HEK293T (cell line): Measurements from ENCODE around the gene ZDHHC14.
"Not testable (repeated sequence)": the region's sequence is repeated elsewhere in the genome, so short reads cannot be mapped to it uniquely, and the experiment has no call there.

Experiments used
- CTCF ChIA-PET: fragments of 350-600 bp; formaldehyde crosslinking; extraction: SDS; loops from one replicate; lab custom pipeline; 2021; ENCODE audit warnings: antibody characterized with exemption, inconsistent platforms; lab: Yijun Ruan, JAX
- POLR2A ChIA-PET: fragments of 350-600 bp; formaldehyde crosslinking; extraction: SDS; loops from one replicate; lab custom pipeline; 2020; ENCODE audit warnings: antibody characterized with exemption, inconsistent platforms; lab: Yijun Ruan, JAX
- DNase-seq: peaks from one replicate; pipeline ENCODE4 v3.0.0; 2012; ENCODE audit warnings: mixed read lengths; ENCODE audit errors: extremely low spot score
- ARNT ChIP-seq: fragments of 450-650 bp; IDR thresholded peaks from 2 replicates; pipeline ENCODE4 v1.6.1; 2017; ENCODE audit warnings: mild to moderate bottlenecking
- BHLHE40 ChIP-seq: fragments of 450-650 bp; IDR thresholded peaks from 2 replicates; pipeline ENCODE4 v1.6.1; 2016; ENCODE audit warnings: mild to moderate bottlenecking, moderate library complexity, borderline replicate concordance
- CTBP1 ChIP-seq: fragments of 450-650 bp; IDR thresholded peaks from 2 replicates; pipeline ENCODE4 v1.6.1; 2016; ENCODE audit warnings: borderline replicate concordance
- ELF4 ChIP-seq: fragments of 450-650 bp; IDR thresholded peaks from 2 replicates; pipeline ENCODE4 v1.6.1; 2017; ENCODE audit warnings: antibody characterized with exemption
- FOXA1 ChIP-seq: fragments of 450-650 bp; IDR thresholded peaks from 2 replicates; pipeline ENCODE4 v1.6.1; 2016; ENCODE audit warnings: mild to moderate bottlenecking
- FOXK2 ChIP-seq: fragments of 450-650 bp; IDR thresholded peaks from 2 replicates; pipeline ENCODE4 v1.6.1; 2016; ENCODE audit warnings: mild to moderate bottlenecking
- FOXM1 ChIP-seq: fragments of 450-650 bp; IDR thresholded peaks from 2 replicates; pipeline ENCODE4 v1.6.1; 2017; ENCODE audit warnings: mild to moderate bottlenecking, borderline replicate concordance
- HDGF ChIP-seq: fragments of 450-650 bp; IDR thresholded peaks from 2 replicates; pipeline ENCODE4 v1.6.1; 2017; ENCODE audit warnings: antibody characterized with exemption, borderline replicate concordance
- L3MBTL2 ChIP-seq: fragments of 450-650 bp; conservative IDR thresholded peaks from 2 replicates; pipeline ENCODE4 v1.6.1; 2016; ENCODE audit warnings: mild to moderate bottlenecking
- LEF1 ChIP-seq: fragments of 450-650 bp; IDR thresholded peaks from 2 replicates; pipeline ENCODE4 v1.6.1; 2017; ENCODE audit warnings: mild to moderate bottlenecking, borderline replicate concordance
- NFRKB ChIP-seq: fragments of 450-650 bp; IDR thresholded peaks from 2 replicates; pipeline ENCODE4 v1.6.1; 2016; ENCODE audit warnings: mild to moderate bottlenecking, moderate library complexity
- PKNOX1 ChIP-seq: fragments of 450-650 bp; IDR thresholded peaks from 2 replicates; pipeline ENCODE4 v1.6.1; 2016
- SP1 ChIP-seq: fragments of 450-650 bp; IDR thresholded peaks from 2 replicates; pipeline ENCODE4 v1.6.1; 2017
- SUZ12 ChIP-seq: fragments of 450-650 bp; IDR thresholded peaks from 2 replicates; pipeline ENCODE4 v1.6.1; 2016; ENCODE audit warnings: mild to moderate bottlenecking
- TARDBP ChIP-seq: fragments of 450-650 bp; IDR thresholded peaks from 2 replicates; pipeline ENCODE4 v1.6.1; 2016
- ZNF384 ChIP-seq: fragments of 450-650 bp; IDR thresholded peaks from 2 replicates; pipeline ENCODE4 v1.6.1; 2016

The ZDHHC14 gene

GRCh38 chr6:157585274-157586087 lies 204.5 kb downstream of the ZDHHC14 start:
- no peak for DNase-seq
- POLR2A ChIA-PET, result no interaction called here
- TF ChIP-seq ELF4, result no peak
- TF ChIP-seq BHLHE40, result no peak
- no peak for TF ChIP-seq FOXA1
- TF ChIP-seq LEF1, result no peak
- TF ChIP-seq SP1, result no peak
- no peak for TF ChIP-seq SUZ12
- no peak for TF ChIP-seq NFRKB
- no peak for TF ChIP-seq ARNT
- no peak for TF ChIP-seq FOXM1
- TF ChIP-seq ZNF384, result no peak
- no peak for TF ChIP-seq CTBP1
- TF ChIP-seq FOXK2, result no peak
- TF ChIP-seq PKNOX1, result no peak
- no peak for TF ChIP-seq TARDBP
- CTCF ChIA-PET, result no interaction called here

GRCh38 chr6:157586088-157586414 lies 205.1 kb downstream of the ZDHHC14 start:
- ChIA-PET CTCF (no interaction called here), POLR2A (interaction anchor here (1.0 kb wide), 1 partner anchor 263 kb away, joined by 3 read pairs; the partner anchor contains the start of gene TMEM242)
- TF ChIP-seq FOXM1 (no peak), SUZ12 (no peak), ARNT (no peak), ELF4 (no peak), ZNF384 (no peak), SP1 (no peak), CTBP1 (no peak), FOXA1 (no peak), L3MBTL2 (no peak), TARDBP (no peak), BHLHE40 (no peak), NFRKB (no peak), LEF1 (no peak), HDGF (no peak), PKNOX1 (no peak), FOXK2 (no peak)
- DNase-seq, result no peak

- ChIA-PET POLR2A (interaction anchor here (1.0 kb wide), 1 partner anchor 263 kb away, joined by 3 read pairs; the partner anchor contains the start of gene TMEM242), CTCF (no interaction called here)
- TF ChIP-seq PKNOX1, result no peak
- no peak for TF ChIP-seq ZNF384
- no peak for TF ChIP-seq TARDBP
- no peak for TF ChIP-seq SUZ12
- TF ChIP-seq BHLHE40, result no peak
- TF ChIP-seq L3MBTL2, result no peak
- no peak for DNase-seq
Measured at GRCh38 chr6:157586476-157587126, 205.6 kb downstream of the ZDHHC14 start.

GRCh38 chr6:157587127-157587926 lies 206.3 kb downstream of the ZDHHC14 start:
- TF ChIP-seq ELF4 (no peak), HDGF (no peak), CTBP1 (no peak), PKNOX1 (no peak), TARDBP (no peak), NFRKB (no peak), LEF1 (no peak), L3MBTL2 (no peak), FOXK2 (no peak), BHLHE40 (no peak), FOXA1 (no peak), SUZ12 (no peak), ARNT (no peak), SP1 (no peak), FOXM1 (no peak), ZNF384 (no peak)
- ChIA-PET POLR2A (interaction anchor here (1.0 kb wide), 1 partner anchor 264 kb away, joined by 3 read pairs; the partner anchor contains the start of gene TMEM242), CTCF (interaction anchor here (0.6 kb wide), 1 partner anchor 572 kb away, joined by 3 read pairs; no protein-coding TSS in a partner anchor)
- no peak for DNase-seq

- CTCF ChIA-PET, POLR2A ChIA-PET, DNase-seq: not testable (repeated sequence)
Measured at GRCh38 chr6:157590654-157591053, 209.7 kb downstream of the ZDHHC14 start.
